CD14-positive monocyte (primary cell): ENCODE measurements around the gene FSTL3. TPM values are rescaled to one million over a fixed set of nuclear protein-coding genes. Genes with fewer than 3 reads are reported as not detected.

Experiments used
- DNase-seq, 3 donors: peaks; one replicate each; pipeline ENCODE4 v3.0.0-alpha.2; 2011 to 2022
- H2AFZ ChIP-seq: 2 replicates; pipeline ENCODE4 v1.6.0; 2012; ENCODE audit warnings: mild to moderate bottlenecking, low read depth, low read length, inconsistent platforms; ENCODE audit not compliant: insufficient read depth, poor library complexity, severe bottlenecking
- H3K27ac ChIP-seq, 2 donors: 1 replicate in 1 of 2; 2 replicates in 1 of 2; pipeline ENCODE4 v1.5.1; 2012 to 2013; ENCODE audit warnings: low read length in 2 of 2, control low read depth in 1 of 2, inconsistent platforms in 1 of 2, low read depth in 1 of 2, mild to moderate bottlenecking in 1 of 2
- H3K27me3 ChIP-seq, 2 donors: one replicate each; pipeline versions ENCODE4 v1.6.0 to v1.6.1; 2011 to 2013; ENCODE audit warnings: low read length in 2 of 2; ENCODE audit not compliant: control insufficient read depth in 2 of 2, insufficient read depth in 2 of 2
- H3K36me3 ChIP-seq, 2 donors: replicated peaks in 1 of 2; 1 replicate in 1 of 2; 2 replicates in 1 of 2; pipeline versions ENCODE4 v1.5.1 to v1.6.1; 2012 to 2013; ENCODE audit warnings: low read length in 2 of 2, control low read depth in 1 of 2, inconsistent platforms in 1 of 2, mild to moderate bottlenecking in 1 of 2; ENCODE audit not compliant: insufficient read depth in 2 of 2, control insufficient read depth in 1 of 2
- H3K4me1 ChIP-seq, 2 donors: 1 replicate in 1 of 2; 2 replicates in 1 of 2; pipeline versions ENCODE4 v1.5.1 to v1.6.1; 2012 to 2013; ENCODE audit warnings: low read length in 2 of 2, control low read depth in 1 of 2, inconsistent platforms in 1 of 2, mild to moderate bottlenecking in 1 of 2, moderate library complexity in 1 of 2; ENCODE audit not compliant: insufficient read depth in 2 of 2, control insufficient read depth in 1 of 2
- H3K4me2 ChIP-seq: replicated peaks from 2 replicates; pipeline ENCODE3; 2012; ENCODE audit warnings: low read length, moderate library complexity, mild to moderate bottlenecking; ENCODE audit not compliant: poor library complexity, severe bottlenecking; ENCODE audit errors: extremely low read depth
- H3K4me3 ChIP-seq, 3 experiments: fragments of 200-600 bp in 1 of 3; sonication (generic) in 1 of 3; replicated peaks in 1 of 3; 1 replicate in 2 of 3; 2 replicates in 1 of 3; pipeline ENCODE4 v1.5.1; 2011 to 2013; ENCODE audit warnings: low read length in 3 of 3, mild to moderate bottlenecking in 3 of 3, control low read depth in 2 of 3, low read depth in 2 of 3, inconsistent platforms in 1 of 3, moderate library complexity in 1 of 3
- H3K79me2 ChIP-seq: 2 replicates; pipeline ENCODE4 v1.6.0; 2012; ENCODE audit warnings: mild to moderate bottlenecking, control low read depth, inconsistent platforms, low read length, moderate library complexity; ENCODE audit not compliant: insufficient read depth
- H3K9ac ChIP-seq: 2 replicates; pipeline ENCODE4 v1.6.0; 2017; ENCODE audit warnings: low read length, mild to moderate bottlenecking; ENCODE audit not compliant: insufficient read depth, poor library complexity, severe bottlenecking
- H3K9me3 ChIP-seq, 2 donors: replicated peaks in 1 of 2; 1 replicate in 1 of 2; 2 replicates in 1 of 2; pipeline versions ENCODE4 v1.5.1 to v1.6.1; 2012 to 2013; ENCODE audit warnings: low read length in 2 of 2, control low read depth in 1 of 2; ENCODE audit not compliant: control insufficient read depth in 1 of 2, insufficient read depth in 1 of 2
- H4K20me1 ChIP-seq: 2 replicates; pipeline ENCODE4 v1.6.0; 2012; ENCODE audit warnings: mild to moderate bottlenecking, low read length, control low read depth, moderate library complexity; ENCODE audit not compliant: insufficient read depth
- H3K27ac Mint-ChIP-seq, 7 donors: one replicate each; pipeline ENCODE4 v1.8.0; 2020; ENCODE audit warnings: mild to moderate bottlenecking in 7 of 7, mixed read lengths in 7 of 7, moderate library complexity in 6 of 7, inconsistent platforms in 2 of 7
- H3K27me3 Mint-ChIP-seq, 3 donors: one replicate each; pipeline ENCODE4 v1.8.0; 2021 to 2022; ENCODE audit warnings: low read depth in 3 of 3, mild to moderate bottlenecking in 3 of 3, mixed read lengths in 3 of 3, moderate library complexity in 3 of 3, inconsistent platforms in 1 of 3
- H3K36me3 Mint-ChIP-seq, 2 donors: one replicate each; pipeline ENCODE4 v1.8.0; 2020; ENCODE audit warnings: mixed read lengths in 2 of 2, inconsistent platforms in 1 of 2, mild to moderate bottlenecking in 1 of 2
- H3K4me1 Mint-ChIP-seq: one replicate; pipeline ENCODE4 v1.8.0; 2020; ENCODE audit warnings: mild to moderate bottlenecking, mixed read lengths
- H3K4me3 Mint-ChIP-seq, 2 donors: one replicate each; pipeline ENCODE4 v1.8.0; 2020; ENCODE audit warnings: mild to moderate bottlenecking in 2 of 2, mixed read lengths in 2 of 2, moderate library complexity in 1 of 2
- H3K9me3 Mint-ChIP-seq, 7 donors: one replicate each; pipeline ENCODE4 v1.8.0; 2020 to 2022; ENCODE audit warnings: mixed read lengths in 7 of 7, mild to moderate bottlenecking in 6 of 7, moderate library complexity in 6 of 7, inconsistent platforms in 2 of 7
- WGBS: methylation state at CpG from one replicate; pipeline ENCODE4 v1.1.5; 2013; ENCODE audit warnings: missing lambda C conversion rate; ENCODE audit not compliant: insufficient coverage; 5-methylcytosine and 5-hydroxymethylcytosine counted together
- intact Hi-C, 2 donors: fragments of 100-400 bp; cut with micrococcal nuclease; formaldehyde crosslinking; loops; one replicate each; pipeline versions ENCODE4 v1.15.0 to v1.15.1; 2023
- polyA plus RNA-seq, 3 donors: library from polyadenylated mRNA; depleted of rRNA in 1 of 3; unstranded in 2 of 3; stranded (reverse) in 1 of 3; fragments of 300-500 nt in 2 of 3; fragments of >200 nt in 1 of 3; fragmentation: Illumina TruSeq in 2 of 3; gene quantifications; 1 replicate in 2 of 3; 2 replicates in 1 of 3; pipeline ENCODE4 v1.2.3, GENCODE V29; 2012 to 2021
- TF ChIP-seq, protein P1 (sequence below): fragments of 200-600 bp; IDR thresholded peaks from one replicate; pipeline ENCODE4 v1.8.0; 2022; ENCODE audit warnings: antibody characterized with exemption, mild to moderate bottlenecking

Gene FSTL3
- polyA plus RNA-seq, 3 donors, result 2.5 to 42.1 (median 5.2) TPM

GRCh38 chr19:677601-678436 lies 1.6 kb downstream of the FSTL3 start:
- Histone ChIP-seq H3K4me3 (no peak overlapping the region), H3K9me3 (no peaks in the 10 kb centered on the region), H3K27me3 (peaks cover 0 to 30% of the 10 kb centered on the region in 2 donors), H3K4me2 (peak overlapping the region; percentile 67), H3K36me3 (no peaks in the 10 kb centered on the region), H3K9ac (no peak overlapping the region), H3K4me1 (peaks cover 43 to 54% of the 10 kb centered on the region in 2 donors), H3K79me2 (peaks cover 10% of the 10 kb centered on the region), H2AFZ (no peak overlapping the region), H3K27ac (no peak overlapping the region), H4K20me1 (no peaks in the 10 kb centered on the region)
- intact Hi-C loops, result no loop called here
- peak overlapping the region; percentile 16 to 57 for H3K4me3 Mint-ChIP-seq
- 82% methylated on average over 17 of the region's 22 CpGs for WGBS
- peaks cover 48% of the 10 kb centered on the region for H3K4me1 Mint-ChIP-seq
- H3K36me3 Mint-ChIP-seq, result peaks cover 3 to 4% of the 10 kb centered on the region in 2 donors
- no peak for DNase-seq
- TF ChIP-seq, protein P1, sequence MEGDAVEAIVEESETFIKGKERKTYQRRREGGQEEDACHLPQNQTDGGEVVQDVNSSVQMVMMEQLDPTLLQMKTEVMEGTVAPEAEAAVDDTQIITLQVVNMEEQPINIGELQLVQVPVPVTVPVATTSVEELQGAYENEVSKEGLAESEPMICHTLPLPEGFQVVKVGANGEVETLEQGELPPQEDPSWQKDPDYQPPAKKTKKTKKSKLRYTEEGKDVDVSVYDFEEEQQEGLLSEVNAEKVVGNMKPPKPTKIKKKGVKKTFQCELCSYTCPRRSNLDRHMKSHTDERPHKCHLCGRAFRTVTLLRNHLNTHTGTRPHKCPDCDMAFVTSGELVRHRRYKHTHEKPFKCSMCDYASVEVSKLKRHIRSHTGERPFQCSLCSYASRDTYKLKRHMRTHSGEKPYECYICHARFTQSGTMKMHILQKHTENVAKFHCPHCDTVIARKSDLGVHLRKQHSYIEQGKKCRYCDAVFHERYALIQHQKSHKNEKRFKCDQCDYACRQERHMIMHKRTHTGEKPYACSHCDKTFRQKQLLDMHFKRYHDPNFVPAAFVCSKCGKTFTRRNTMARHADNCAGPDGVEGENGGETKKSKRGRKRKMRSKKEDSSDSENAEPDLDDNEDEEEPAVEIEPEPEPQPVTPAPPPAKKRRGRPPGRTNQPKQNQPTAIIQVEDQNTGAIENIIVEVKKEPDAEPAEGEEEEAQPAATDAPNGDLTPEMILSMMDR, result no peak
- H3K9me3 Mint-ChIP-seq, result peaks cover 0 to 3% (median 2%) of the 10 kb centered on the region in 7 donors
- H3K27ac Mint-ChIP-seq, result no peak overlapping the region
- peaks cover 14 to 46% (median 32%) of the 10 kb centered on the region in 3 donors for H3K27me3 Mint-ChIP-seq

- Histone ChIP-seq H2AFZ (no peak overlapping the region), H3K9ac (no peak overlapping the region), H3K4me3 (peak overlapping the region in 1 of 3 experiments; percentile 76), H3K79me2 (peaks cover 10% of the 10 kb centered on the region), H3K36me3 (no peaks in the 10 kb centered on the region), H4K20me1 (no peaks in the 10 kb centered on the region), H3K9me3 (no peaks in the 10 kb centered on the region), H3K4me2 (peak overlapping the region; percentile 88), H3K27ac (no peak overlapping the region), H3K27me3 (peaks cover 0 to 30% of the 10 kb centered on the region in 2 donors), H3K4me1 (peaks cover 42 to 52% of the 10 kb centered on the region in 2 donors)
- H3K27ac Mint-ChIP-seq, result peak overlapping the region in 4 of 7 donors; percentile 58 to 74 (median 66)
- intact Hi-C loops, result loop anchor here in 1 of 2 donors (1.0 kb wide), 1 partner anchor 14 kb away; no protein-coding TSS in a partner anchor
- TF ChIP-seq, protein P1, result no peak
- H3K9me3 Mint-ChIP-seq, result peaks cover 0 to 3% (median 2%) of the 10 kb centered on the region in 7 donors
- H3K4me1 Mint-ChIP-seq, result peaks cover 42% of the 10 kb centered on the region
- WGBS, result 95% methylated on average over 15 of the region's 16 CpGs
- peaks cover 0 to 4% of the 10 kb centered on the region in 2 donors for H3K36me3 Mint-ChIP-seq
- peak overlapping the region; percentile 73 to 78 for H3K4me3 Mint-ChIP-seq
- DNase-seq, result no peak
- H3K27me3 Mint-ChIP-seq, result peaks cover 14 to 46% (median 32%) of the 10 kb centered on the region in 3 donors
Measured at GRCh38 chr19:678791-679388, 2.7 kb downstream of the FSTL3 start.
